ENCODE data around the gene MDM2. TPM values are rescaled to one million over a fixed set of nuclear protein-coding genes. Genes with fewer than 3 reads are reported as not detected.
A peak's percentile ranks its signal among the peaks of the same experiment; 100 is the strongest.

The MDM2 gene
- total and polyA plus RNA-seq, 2 of the 13 experiments (the other 11 are each of a cell fraction or from before 2014, with no cell fraction given) = 29.3 to 314 TPM

DNA sequence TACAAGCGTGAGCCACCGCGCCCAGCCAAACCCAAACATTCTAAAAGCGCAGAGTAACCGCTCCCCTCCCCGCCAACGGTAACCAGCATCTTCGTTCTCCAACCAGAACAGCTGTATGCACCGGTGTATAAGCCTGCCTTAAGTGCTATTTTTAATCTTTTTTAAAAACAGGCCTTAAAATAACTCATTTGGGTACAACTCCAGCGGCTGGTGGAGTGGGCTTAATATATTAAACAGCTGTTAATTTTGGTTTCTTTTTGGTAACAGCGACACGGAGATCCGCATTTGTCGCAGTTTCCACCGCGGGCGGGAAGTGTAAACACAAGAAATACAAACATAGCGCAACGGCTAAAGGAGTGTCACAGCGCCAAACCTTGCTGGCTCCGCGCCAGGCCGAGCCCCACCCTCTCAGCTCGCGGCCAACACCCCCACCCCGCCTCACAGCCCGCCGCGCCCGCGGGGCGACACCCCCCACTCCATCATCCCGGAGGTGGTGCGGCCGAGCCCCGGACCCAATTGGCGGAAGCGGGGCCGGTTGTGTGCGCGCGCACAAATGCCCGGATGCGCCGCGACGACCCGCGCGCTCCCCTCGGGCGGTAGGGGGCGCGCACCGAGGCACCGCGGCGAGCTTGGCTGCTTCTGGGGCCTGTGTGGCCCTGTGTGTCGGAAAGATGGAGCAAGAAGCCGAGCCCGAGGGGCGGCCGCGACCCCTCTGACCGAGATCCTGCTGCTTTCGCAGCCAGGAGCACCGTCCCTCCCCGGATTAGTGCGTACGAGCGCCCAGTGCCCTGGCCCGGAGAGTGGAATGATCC is at the start of gene MDM2 (continued):
- TF ChIP-seq ZSCAN12 (CRISPR knock-in tag; IDR thresholded peaks at IDR 0.05) (0 out of 2 replicates have a peak, but pooled peaks have one; percentile 19), CCAR2 (optimal IDR thresholded peaks at IDR 0.05; ENCODE audit: low read depth, low read length) (no peak), THAP11 (CRISPR knock-in tag; IDR thresholded peaks at IDR 0.05) (peak; percentile 84), ZNF619 (CRISPR knock-in tag; IDR thresholded peaks at IDR 0.05) (no peak; the same call in 1 of the 2 replicates), ZNF768 (CRISPR knock-in tag; IDR thresholded peaks at IDR 0.05) (peak; percentile 41), RARA (CRISPR knock-in tag; IDR thresholded peaks at IDR 0.05) (peak; percentile 30; the same call in 1 of the 2 replicates), SP2 (CRISPR knock-in tag; IDR thresholded peaks at IDR 0.05) (peak; percentile 35; the same call in 1 of the 2 replicates), MEF2D (CRISPR knock-in tag; IDR thresholded peaks at IDR 0.05) (0 out of 2 replicates have a peak, but pooled peaks have one; percentile 7), KAT8 (CRISPR knock-in tag; IDR thresholded peaks at IDR 0.05) (peak; percentile 79), SRSF4 (IDR thresholded peaks at IDR 0.05; ENCODE audit: low read depth, low read length, poor library complexity, severe bottlenecking) (no peak), HOXA7 (CRISPR knock-in tag; IDR thresholded peaks at IDR 0.05) (no peak), BRD4 (CRISPR knock-in tag; IDR thresholded peaks at IDR 0.05) (peak; percentile 32; the same call in 1 of the 2 replicates), ZFP36 (IDR thresholded peaks at IDR 0.05; ENCODE audit: borderline replicate concordance, low read depth, low read length, partially characterized antibody) (no peak), CBX2 (IDR thresholded peaks at IDR 0.05; ENCODE audit: low read depth, low read length) (no peak), CBX2 (CRISPR knock-in tag; IDR thresholded peaks at IDR 0.05; ENCODE audit: low read depth) (0 out of 2 replicates have a peak, but pooled peaks have one; percentile 72), TOE1 (CRISPR knock-in tag; IDR thresholded peaks at IDR 0.05) (no peak), SP4 (CRISPR knock-in tag; IDR thresholded peaks at IDR 0.05) (peak; percentile 12; the same call in 1 of the 2 replicates)
- TF ChIP-seq, protein P1, sequence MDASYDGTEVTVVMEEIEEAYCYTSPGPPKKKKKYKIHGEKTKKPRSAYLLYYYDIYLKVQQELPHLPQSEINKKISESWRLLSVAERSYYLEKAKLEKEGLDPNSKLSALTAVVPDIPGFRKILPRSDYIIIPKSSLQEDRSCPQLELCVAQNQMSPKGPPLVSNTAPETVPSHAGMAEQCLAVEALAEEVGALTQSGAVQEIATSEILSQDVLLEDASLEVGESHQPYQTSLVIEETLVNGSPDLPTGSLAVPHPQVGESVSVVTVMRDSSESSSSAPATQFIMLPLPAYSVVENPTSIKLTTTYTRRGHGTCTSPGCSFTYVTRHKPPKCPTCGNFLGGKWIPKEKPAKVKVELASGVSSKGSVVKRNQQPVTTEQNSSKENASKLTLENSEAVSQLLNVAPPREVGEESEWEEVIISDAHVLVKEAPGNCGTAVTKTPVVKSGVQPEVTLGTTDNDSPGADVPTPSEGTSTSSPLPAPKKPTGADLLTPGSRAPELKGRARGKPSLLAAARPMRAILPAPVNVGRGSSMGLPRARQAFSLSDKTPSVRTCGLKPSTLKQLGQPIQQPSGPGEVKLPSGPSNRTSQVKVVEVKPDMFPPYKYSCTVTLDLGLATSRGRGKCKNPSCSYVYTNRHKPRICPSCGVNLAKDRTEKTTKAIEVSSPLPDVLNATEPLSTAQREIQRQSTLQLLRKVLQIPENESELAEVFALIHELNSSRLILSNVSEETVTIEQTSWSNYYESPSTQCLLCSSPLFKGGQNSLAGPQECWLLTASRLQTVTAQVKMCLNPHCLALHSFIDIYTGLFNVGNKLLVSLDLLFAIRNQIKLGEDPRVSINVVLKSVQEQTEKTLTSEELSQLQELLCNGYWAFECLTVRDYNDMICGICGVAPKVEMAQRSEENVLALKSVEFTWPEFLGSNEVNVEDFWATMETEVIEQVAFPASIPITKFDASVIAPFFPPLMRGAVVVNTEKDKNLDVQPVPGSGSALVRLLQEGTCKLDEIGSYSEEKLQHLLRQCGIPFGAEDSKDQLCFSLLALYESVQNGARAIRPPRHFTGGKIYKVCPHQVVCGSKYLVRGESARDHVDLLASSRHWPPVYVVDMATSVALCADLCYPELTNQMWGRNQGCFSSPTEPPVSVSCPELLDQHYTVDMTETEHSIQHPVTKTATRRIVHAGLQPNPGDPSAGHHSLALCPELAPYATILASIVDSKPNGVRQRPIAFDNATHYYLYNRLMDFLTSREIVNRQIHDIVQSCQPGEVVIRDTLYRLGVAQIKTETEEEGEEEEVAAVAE (CRISPR knock-in tag; IDR thresholded peaks at IDR 0.05; ENCODE audit: borderline replicate concordance) = peak; percentile 49; the same call in 1 of the 2 replicates
- TF ChIP-seq, protein P2, sequence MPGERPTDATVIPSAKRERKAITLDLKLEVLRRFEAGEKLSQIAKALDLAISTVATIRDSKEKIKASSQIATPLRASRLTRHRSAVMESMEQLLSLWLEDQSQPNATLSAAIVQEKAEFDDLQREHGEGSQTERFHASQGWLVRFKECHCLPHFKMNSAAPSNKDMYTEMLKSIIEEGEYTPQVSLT (CRISPR knock-in tag; IDR thresholded peaks at IDR 0.05; ENCODE audit: borderline replicate concordance, low read depth) = peak; percentile 86; the same call in 1 of the 2 replicates
- TF ChIP-seq, protein P3, sequence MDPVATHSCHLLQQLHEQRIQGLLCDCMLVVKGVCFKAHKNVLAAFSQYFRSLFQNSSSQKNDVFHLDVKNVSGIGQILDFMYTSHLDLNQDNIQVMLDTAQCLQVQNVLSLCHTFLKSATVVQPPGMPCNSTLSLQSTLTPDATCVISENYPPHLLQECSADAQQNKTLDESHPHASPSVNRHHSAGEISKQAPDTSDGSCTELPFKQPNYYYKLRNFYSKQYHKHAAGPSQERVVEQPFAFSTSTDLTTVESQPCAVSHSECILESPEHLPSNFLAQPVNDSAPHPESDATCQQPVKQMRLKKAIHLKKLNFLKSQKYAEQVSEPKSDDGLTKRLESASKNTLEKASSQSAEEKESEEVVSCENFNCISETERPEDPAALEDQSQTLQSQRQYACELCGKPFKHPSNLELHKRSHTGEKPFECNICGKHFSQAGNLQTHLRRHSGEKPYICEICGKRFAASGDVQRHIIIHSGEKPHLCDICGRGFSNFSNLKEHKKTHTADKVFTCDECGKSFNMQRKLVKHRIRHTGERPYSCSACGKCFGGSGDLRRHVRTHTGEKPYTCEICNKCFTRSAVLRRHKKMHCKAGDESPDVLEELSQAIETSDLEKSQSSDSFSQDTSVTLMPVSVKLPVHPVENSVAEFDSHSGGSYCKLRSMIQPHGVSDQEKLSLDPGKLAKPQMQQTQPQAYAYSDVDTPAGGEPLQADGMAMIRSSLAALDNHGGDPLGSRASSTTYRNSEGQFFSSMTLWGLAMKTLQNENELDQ (CRISPR knock-in tag; IDR thresholded peaks at IDR 0.05; ENCODE audit: borderline replicate concordance) = no peak
- TF ChIP-seq, protein P4, sequence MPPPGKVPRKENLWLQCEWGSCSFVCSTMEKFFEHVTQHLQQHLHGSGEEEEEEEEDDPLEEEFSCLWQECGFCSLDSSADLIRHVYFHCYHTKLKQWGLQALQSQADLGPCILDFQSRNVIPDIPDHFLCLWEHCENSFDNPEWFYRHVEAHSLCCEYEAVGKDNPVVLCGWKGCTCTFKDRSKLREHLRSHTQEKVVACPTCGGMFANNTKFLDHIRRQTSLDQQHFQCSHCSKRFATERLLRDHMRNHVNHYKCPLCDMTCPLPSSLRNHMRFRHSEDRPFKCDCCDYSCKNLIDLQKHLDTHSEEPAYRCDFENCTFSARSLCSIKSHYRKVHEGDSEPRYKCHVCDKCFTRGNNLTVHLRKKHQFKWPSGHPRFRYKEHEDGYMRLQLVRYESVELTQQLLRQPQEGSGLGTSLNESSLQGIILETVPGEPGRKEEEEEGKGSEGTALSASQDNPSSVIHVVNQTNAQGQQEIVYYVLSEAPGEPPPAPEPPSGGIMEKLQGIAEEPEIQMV (CRISPR knock-in tag; IDR thresholded peaks at IDR 0.05; ENCODE audit: low read depth) = 0 out of 2 replicates have a peak, but pooled peaks have one; percentile 25

Data from HepG2 (cell line).